Retina (tissue), 1 donor: ENCODE measurements around the gene KRT32.
"Not testable (repeated sequence)": the region's sequence is repeated elsewhere in the genome, so short reads cannot be mapped to it uniquely, and the experiment has no call there.

Experiments
- DNase-seq: peaks from one replicate; pipeline ENCODE4 v3.0.0-alpha.2; 2016

The KRT32 gene

GRCh38 chr17:41463746-41464145 is 3.4 kb downstream of the KRT32 start:
- DNase-seq = no peak

- DNase-seq = no peak
These were observed 4.5 kb downstream of the KRT32 start for GRCh38 chr17:41462705-41463104.

- no peak for DNase-seq
These were observed 9.5 kb downstream of the KRT32 start for GRCh38 chr17:41457676-41458075.

- no peak for DNase-seq
These were observed 11.0 kb downstream of the KRT32 start for GRCh38 chr17:41456204-41456603.

- no peak for DNase-seq
These were observed 11.9 kb downstream of the KRT32 start for GRCh38 chr17:41455236-41455635.

- DNase-seq = no peak
These were observed 14.1 kb downstream of the KRT32 start for GRCh38 chr17:41453066-41453465.

GRCh38 chr17:41452281-41452680 is 14.9 kb downstream of the KRT32 start:
- no peak for DNase-seq

GRCh38 chr17:41451154-41451728 is 15.9 kb downstream of the KRT32 start:
- DNase-seq = no peak

GRCh38 chr17:41449008-41449407 is 18.2 kb downstream of the KRT32 start:
- DNase-seq = no peak

GRCh38 chr17:41448506-41448905 is 18.7 kb downstream of the KRT32 start:
- no peak for DNase-seq

- no peak for DNase-seq
These were observed 20.4 kb downstream of the KRT32 start for GRCh38 chr17:41446806-41447205.

GRCh38 chr17:41444640-41445039 is 22.5 kb downstream of the KRT32 start:
- no peak for DNase-seq

GRCh38 chr17:41444186-41444585 is 23.0 kb downstream of the KRT32 start:
- DNase-seq = no peak

- DNase-seq = no peak
These were observed 24.4 kb downstream of the KRT32 start for GRCh38 chr17:41442739-41443138.

- no peak for DNase-seq
These were observed 26.6 kb downstream of the KRT32 start, which contains the start of gene KRT38 for GRCh38 chr17:41440531-41441033. Gene KRT38 (minus strand): TSS chr17:41440983. CDS start chr17:41440921, 62 bp downstream.

GRCh38 chr17:41439375-41439774 is 27.8 kb downstream of the KRT32 start:
- no peak for DNase-seq

- DNase-seq = no peak
These were observed 29.4 kb downstream of the KRT32 start for GRCh38 chr17:41437769-41438168.

GRCh38 chr17:41437254-41437653 is 29.9 kb downstream of the KRT32 start:
- DNase-seq = no peak

- DNase-seq = no peak
These were observed 32.8 kb downstream of the KRT32 start for GRCh38 chr17:41434415-41434814.

GRCh38 chr17:41434005-41434404 is 33.2 kb downstream of the KRT32 start:
- no peak for DNase-seq

GRCh38 chr17:41433586-41433985 is 33.6 kb downstream of the KRT32 start:
- DNase-seq = no peak

- DNase-seq = not testable (repeated sequence)
These were observed 36.8 kb downstream of the KRT32 start for GRCh38 chr17:41430376-41430775.

- no peak for DNase-seq
These were observed 37.5 kb downstream of the KRT32 start for GRCh38 chr17:41429667-41430066.

GRCh38 chr17:41428591-41429291 is 38.4 kb downstream of the KRT32 start:
- DNase-seq = no peak
